ENCODE data around the gene CRIM1. TPM values are rescaled to one million over a fixed set of nuclear protein-coding genes. Genes with fewer than 3 reads are reported as not detected.

Gene CRIM1
- total RNA-seq, 6 experiments from 2014 or later: 731 to 946 (median 839) TPM

- Mint-ChIP-seq H3K4me1 (ENCODE audit: low read depth) (no peaks in the 10 kb centered on the region; the same call in 1 of the 2 replicates), H3K27ac (no peak overlapping the region)
Measured at GRCh38 chr2:36397728-36398413, 42.3 kb downstream of the CRIM1 start.

GRCh38 chr2:36399050-36399449, 43.5 kb downstream of the CRIM1 start:
- Mint-ChIP-seq H3K4me3 (no peak overlapping the region), H3K4me1 (ENCODE audit: low read depth) (no peaks in the 10 kb centered on the region; the same call in 1 of the 2 replicates), H3K27ac (no peak overlapping the region), H3K36me3 (ENCODE audit: low read depth) (peaks cover 5% of the 10 kb centered on the region; the same call in 1 of the 2 replicates), H3K27me3 (ENCODE audit: insufficient read depth) (peaks cover 13% of the 10 kb centered on the region; the same call in 1 of the 2 replicates), H3K9me3 (no peaks in the 10 kb centered on the region)
- no peak for DNase-seq
- TF ChIP-seq CTCF (IDR thresholded peaks at IDR 0.05): no peak

More at GRCh38 chr2:36397728-36398413, 42.3 kb downstream of the CRIM1 start:
- TF ChIP-seq CTCF (IDR thresholded peaks at IDR 0.05): no peak
- no peak for DNase-seq
- H3K36me3 Mint-ChIP-seq (ENCODE audit: low read depth): peaks cover 7% of the 10 kb centered on the region
- no peaks in the 10 kb centered on the region for H3K9me3 Mint-ChIP-seq
- peaks cover 22% of the 10 kb centered on the region for H3K27me3 Mint-ChIP-seq (ENCODE audit: insufficient read depth)
- H3K4me3 Mint-ChIP-seq: no peak overlapping the region; the same call in 1 of the 2 replicates

GRCh38 chr2:36403675-36404230, 48.2 kb downstream of the CRIM1 start:
- Mint-ChIP-seq H3K9me3 (no peaks in the 10 kb centered on the region), H3K27me3 (ENCODE audit: insufficient read depth) (0 out of 2 replicates have a peak, but pooled peaks cover 3% of the 10 kb centered on the region), H3K4me1 (ENCODE audit: low read depth) (peaks cover 29% of the 10 kb centered on the region), H3K36me3 (ENCODE audit: low read depth) (peaks cover 14% of the 10 kb centered on the region; the same call in 1 of the 2 replicates), H3K27ac (no peak overlapping the region), H3K4me3 (no peak overlapping the region)
- DNase-seq: peak; percentile 94
- no peak for TF ChIP-seq CTCF (IDR thresholded peaks at IDR 0.05)

GRCh38 chr2:36404318-36404717, 48.7 kb downstream of the CRIM1 start:
- H3K4me3 Mint-ChIP-seq: no peak overlapping the region
- peak; percentile 69 for DNase-seq
- H3K4me1 Mint-ChIP-seq (ENCODE audit: low read depth): peaks cover 35% of the 10 kb centered on the region
- no peak for TF ChIP-seq CTCF (IDR thresholded peaks at IDR 0.05)
- 0 out of 2 replicates have a peak, but pooled peaks cover 3% of the 10 kb centered on the region for H3K27me3 Mint-ChIP-seq (ENCODE audit: insufficient read depth)
- H3K36me3 Mint-ChIP-seq (ENCODE audit: low read depth): peaks cover 14% of the 10 kb centered on the region
- no peak overlapping the region for H3K27ac Mint-ChIP-seq
- H3K9me3 Mint-ChIP-seq: no peaks in the 10 kb centered on the region

- no peak for TF ChIP-seq CTCF (IDR thresholded peaks at IDR 0.05)
- DNase-seq: no peak
- H3K27me3 Mint-ChIP-seq (ENCODE audit: insufficient read depth): 0 out of 2 replicates have a peak, but pooled peaks cover 3% of the 10 kb centered on the region
- H3K36me3 Mint-ChIP-seq (ENCODE audit: low read depth): peaks cover 15% of the 10 kb centered on the region
- peaks cover 39% of the 10 kb centered on the region for H3K4me1 Mint-ChIP-seq (ENCODE audit: low read depth)
- H3K4me3 Mint-ChIP-seq: no peak overlapping the region
- no peaks in the 10 kb centered on the region for H3K9me3 Mint-ChIP-seq
- no peak overlapping the region for H3K27ac Mint-ChIP-seq
Measured at GRCh38 chr2:36404754-36405153, 49.2 kb downstream of the CRIM1 start.

All from HFFc6 (cell line).